ENCODE results near the gene SH2D4B. TPM values are rescaled to one million over a fixed set of nuclear protein-coding genes. Genes with fewer than 3 reads are reported as not detected.

SH2D4B gene
- total RNA-seq, 1 donor from 2014 or later = not detected

DNA sequence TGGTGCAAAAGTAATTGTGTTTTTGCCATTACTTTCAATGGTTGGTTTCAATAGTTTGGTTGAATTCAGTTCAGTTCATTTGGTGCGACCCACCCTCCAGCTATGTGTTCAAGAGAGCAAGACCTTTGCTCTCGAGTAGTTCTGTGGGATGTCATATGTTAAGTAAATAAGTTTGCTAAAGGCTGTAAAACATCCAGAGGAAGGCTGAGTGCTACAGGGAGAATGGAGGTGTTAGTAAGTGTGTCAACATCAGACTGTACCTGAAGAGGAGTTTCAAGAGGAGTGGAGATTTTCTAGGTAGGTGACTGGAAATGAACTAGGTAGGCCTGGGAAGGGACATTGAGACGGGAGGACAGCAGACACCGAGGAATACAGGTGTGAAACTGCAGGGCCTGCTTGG is 147.7 kb downstream of the SH2D4B start:
- DNase-seq (ENCODE audit: low read depth, low spot score) = no peak

GRCh38 chr10:80686734-80687475 is 149.2 kb downstream of the SH2D4B start:
- DNase-seq (ENCODE audit: low read depth, low spot score) = no peak

- DNase-seq (ENCODE audit: low read depth, low spot score) = no peak
These were observed 149.7 kb downstream of the SH2D4B start for GRCh38 chr10:80687476-80687789.

DNA sequence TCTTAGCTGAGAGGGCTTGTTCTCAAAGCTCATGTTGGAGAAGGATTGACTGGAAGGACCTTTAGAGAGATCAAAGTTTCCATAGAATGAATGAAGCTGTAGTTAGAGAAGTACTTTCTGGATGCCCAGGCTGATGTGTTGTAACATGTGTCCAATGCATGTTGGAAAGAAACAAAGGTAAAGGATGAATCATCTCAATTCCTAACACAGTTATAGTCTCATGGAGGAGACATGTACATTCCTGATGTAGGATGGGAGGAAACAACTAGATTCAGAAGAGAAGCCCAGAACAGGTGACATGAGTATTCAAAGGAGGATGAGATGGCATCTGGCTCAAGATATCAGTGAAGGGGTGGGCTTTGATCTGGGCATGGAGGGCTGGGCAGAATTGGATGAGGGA is 152.7 kb downstream of the SH2D4B start:
- DNase-seq (ENCODE audit: low read depth, low spot score) = no peak

GRCh38 chr10:80691441-80691840 is 153.7 kb downstream of the SH2D4B start:
- DNase-seq (ENCODE audit: low read depth, low spot score) = no peak

- DNase-seq (ENCODE audit: low read depth, low spot score) = no peak
These were observed 155.9 kb downstream of the SH2D4B start for GRCh38 chr10:80693565-80693964.

- DNase-seq (ENCODE audit: low read depth, low spot score) = no peak
These were observed 157.2 kb downstream of the SH2D4B start for GRCh38 chr10:80694930-80695329.

Other genes starting within 250 kb of the SH2D4B start
- not detected in 2 replicates for gene MAT1A, start 248.2 kb upstream of the SH2D4B start, total RNA-seq
- gene DYDC1, start 181.1 kb upstream of the SH2D4B start, total RNA-seq = not detected in 2 replicates
- not detected in 2 replicates for gene DYDC2, start 181.1 kb upstream of the SH2D4B start, total RNA-seq
- 87.0 and 219 TPM in 2 replicates for gene PRXL2A, start 129.4 kb upstream of the SH2D4B start, total RNA-seq
- 88.0 and 124 TPM in 2 replicates for gene TSPAN14, start 83.6 kb upstream of the SH2D4B start, total RNA-seq